ENCODE results near the gene THAP12. TPM values are rescaled to one million over a fixed set of nuclear protein-coding genes. Genes with fewer than 3 reads are reported as not detected.

The THAP12 gene
- total RNA-seq, 1 experiment from 2014 or later: 42.5 TPM

- H3K27me3 Mint-ChIP-seq (ENCODE audit: low read depth): peaks cover 5% of the 10 kb centered on the region; the same call in 1 of the 2 replicates
- Histone ChIP-seq H3K79me1 (ENCODE audit: insufficient read depth, low read depth, low read length, poor library complexity, severe bottlenecking) (no peaks in the 10 kb centered on the region), H2BK120ac (ENCODE audit: low read depth, low read length, poor library complexity, severe bottlenecking) (no peak overlapping the region), H2BK15ac (ENCODE audit: low read depth, low read length) (no peak overlapping the region), H3K4ac (ENCODE audit: low read depth, low read length) (no peak overlapping the region), H3K79me2 (ENCODE audit: insufficient read depth, low read length) (no peaks in the 10 kb centered on the region), H3K23ac (ENCODE audit: insufficient read length, low read depth, low read length) (no peak overlapping the region), H3K14ac (ENCODE audit: insufficient read depth, low read length) (no peak overlapping the region), H2AFZ (ENCODE audit: low read length) (no peak overlapping the region), H4K5ac (ENCODE audit: insufficient read length, low read depth, low read length) (no peak overlapping the region), H3K27ac (ENCODE audit: insufficient read length, low read depth, low read length) (no peak overlapping the region), H3T11ph (ENCODE audit: low read length) (no peak overlapping the region), H3K4me1 (ENCODE audit: insufficient read depth, low read length) (no peaks in the 10 kb centered on the region), H3K23me2 (ENCODE audit: insufficient read length, low read depth, low read length, poor library complexity, severe bottlenecking) (no peaks in the 10 kb centered on the region), H3K9me3 (ENCODE audit: control insufficient read depth, low read depth, low read length) (peaks cover 4% of the 10 kb centered on the region), H2BK5ac (ENCODE audit: insufficient read length, low read length) (no peak overlapping the region), H3K56ac (ENCODE audit: insufficient read length, low read depth, low read length) (no peak overlapping the region), H3K4me2 (ENCODE audit: insufficient read depth, insufficient read length, low read length) (no peak overlapping the region), H2BK20ac (ENCODE audit: low read depth, low read length, poor library complexity, severe bottlenecking) (no peak overlapping the region), H2BK12ac (ENCODE audit: insufficient read length, low read depth, low read length) (no peak overlapping the region), H2AK5ac (ENCODE audit: insufficient read length, low read length) (no peak overlapping the region), H4K20me1 (ENCODE audit: control insufficient read depth, insufficient read depth, insufficient read length) (no peaks in the 10 kb centered on the region), H4K8ac (replicated peaks; ENCODE audit: insufficient read length, low read depth, low read length) (no peak overlapping the region), H3K27me3 (ENCODE audit: insufficient read depth, low read length) (no peaks in the 10 kb centered on the region), H4K91ac (ENCODE audit: insufficient read length, low read depth, low read length) (no peak overlapping the region), H3K18ac (ENCODE audit: insufficient read length, low read depth, low read length) (no peak overlapping the region), H3K9ac (ENCODE audit: extremely low read depth, insufficient read length, low read length) (no peak overlapping the region)
- H3K4me1 Mint-ChIP-seq: no peaks in the 10 kb centered on the region
- no peak overlapping the region for H3K27ac Mint-ChIP-seq
- H3K9me3 Mint-ChIP-seq: peaks cover 32 to 33% of the 10 kb centered on the region in 2 experiments
- no peak for DNase-seq
- no CpG with 5 or more reads among the region's 1 CpG for WGBS (ENCODE audit: extremely low coverage, insufficient read length, low lambda C conversion rate)
- peaks cover 14 to 29% (median 20%) of the 10 kb centered on the region in 3 experiments for H3K36me3 Mint-ChIP-seq (ENCODE audit: insufficient read depth in 1 of 3, low read depth in 3 of 3)
- TF ChIP-seq CTCF (conservative IDR thresholded peaks at IDR 0.05): no peak
- no peak overlapping the region for H3K4me3 Mint-ChIP-seq
Measured at GRCh38 chr11:76337469-76337868, 43.5 kb downstream of the THAP12 start.
